Activated naive CD4-positive, alpha-beta T cell treated with anti-CD3 and anti-CD28 coated beads, Interleukin-2, amount 10 ng/mL, durations not matched to agents 7 days and 5 days (primary cell): ENCODE results near the gene PFKL.
A peak's percentile ranks its signal among the peaks of the same experiment; 100 is the strongest.
"Not testable (repeated sequence)": the region's sequence is repeated elsewhere in the genome, so short reads cannot be mapped to it uniquely, and the experiment has no call there.

ENCODE experiments used
- CTCF ChIA-PET: fragments of 350-600 bp; sonication (Branson Sonifier 250); formaldehyde crosslinking; loops from one replicate; lab custom pipeline; 2021; ENCODE audit warnings: antibody characterized with exemption; lab: Charles Lee
- DNase-seq: peaks from one replicate; pipeline ENCODE4 v3.0.0-alpha.2; 2020
- H3K27ac Mint-ChIP-seq: one replicate; pipeline ENCODE4 v1.8.0; 2021; ENCODE audit warnings: mild to moderate bottlenecking, moderate library complexity, mixed read lengths
- H3K27me3 Mint-ChIP-seq: one replicate; pipeline ENCODE4 v1.8.0; 2021; ENCODE audit warnings: mild to moderate bottlenecking, mixed read lengths
- H3K36me3 Mint-ChIP-seq: one replicate; pipeline ENCODE4 v1.8.0; 2021; ENCODE audit warnings: mixed read lengths
- H3K4me1 Mint-ChIP-seq: one replicate; pipeline ENCODE4 v1.8.0; 2021; ENCODE audit warnings: mixed read lengths
- H3K4me3 Mint-ChIP-seq: one replicate; pipeline ENCODE4 v1.8.0; 2021; ENCODE audit warnings: mild to moderate bottlenecking, moderate library complexity, mixed read lengths
- H3K9me3 Mint-ChIP-seq: one replicate; pipeline ENCODE4 v1.8.0; 2021; ENCODE audit warnings: mixed read lengths

The PFKL gene

DNA sequence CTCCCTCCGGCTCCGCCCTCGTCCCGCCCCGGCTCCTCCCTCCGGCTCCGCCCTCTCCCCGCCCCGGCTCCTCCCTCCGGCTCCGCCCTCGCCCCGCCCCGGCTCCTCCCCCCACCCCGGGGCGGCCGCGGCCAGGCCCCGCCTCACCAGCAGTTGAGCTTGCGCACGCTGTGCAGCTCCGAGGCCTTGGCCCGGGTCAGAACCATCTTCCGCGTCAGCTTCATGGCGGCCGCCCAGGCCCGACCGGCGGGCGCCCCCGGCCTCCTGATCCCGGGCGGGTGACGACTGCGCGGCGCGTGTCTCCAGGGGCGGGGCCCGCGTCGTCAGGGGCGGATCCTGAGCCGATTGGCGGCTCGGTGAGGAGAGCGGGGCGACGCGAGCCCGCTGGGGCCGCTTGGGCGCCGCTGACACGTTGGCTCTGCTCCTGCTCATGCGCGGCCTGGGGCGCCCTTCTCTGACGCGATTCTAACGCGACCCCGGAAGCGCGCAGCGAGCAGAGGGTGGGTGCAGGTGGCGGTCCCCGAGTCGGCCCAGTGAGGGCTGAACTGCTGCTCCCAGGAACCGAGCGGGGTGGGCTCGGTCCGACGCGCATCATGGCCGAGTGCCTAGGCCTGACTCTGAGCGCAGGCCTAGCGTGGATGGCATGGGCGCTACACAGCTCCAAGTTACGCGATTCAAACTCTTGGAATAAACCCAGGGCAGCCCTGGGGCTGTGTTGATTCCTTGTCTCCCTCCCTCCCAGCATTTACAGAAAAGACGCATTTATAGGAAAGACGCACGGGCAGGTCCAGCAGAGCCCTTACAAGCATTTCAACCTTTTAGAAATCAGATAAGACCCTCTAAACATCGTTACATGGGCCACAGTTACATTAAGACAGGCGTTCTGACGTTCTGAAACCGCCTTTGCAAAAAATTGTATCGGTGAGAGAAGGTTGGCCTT, 39.4 kb downstream of the PFKL start, which contains the start of gene CFAP410:
CFAP410 (minus strand) TSS at position 420 of the 940 bp plus-strand sequence; CDS start at position 224, 196 bp downstream.
- DNase-seq: peak; percentile 95
- Mint-ChIP-seq H3K9me3 (no peaks in the 10 kb centered on the region), H3K4me1 (peaks cover 27% of the 10 kb centered on the region), H3K27ac (peak within 1 kb of the TSS; percentile 98), H3K36me3 (no peaks in the 10 kb centered on the region), H3K27me3 (peaks cover 11% of the 10 kb centered on the region), H3K4me3 (peak within 1 kb of the TSS; percentile 97)
- CTCF ChIA-PET: no interaction called here

DNA sequence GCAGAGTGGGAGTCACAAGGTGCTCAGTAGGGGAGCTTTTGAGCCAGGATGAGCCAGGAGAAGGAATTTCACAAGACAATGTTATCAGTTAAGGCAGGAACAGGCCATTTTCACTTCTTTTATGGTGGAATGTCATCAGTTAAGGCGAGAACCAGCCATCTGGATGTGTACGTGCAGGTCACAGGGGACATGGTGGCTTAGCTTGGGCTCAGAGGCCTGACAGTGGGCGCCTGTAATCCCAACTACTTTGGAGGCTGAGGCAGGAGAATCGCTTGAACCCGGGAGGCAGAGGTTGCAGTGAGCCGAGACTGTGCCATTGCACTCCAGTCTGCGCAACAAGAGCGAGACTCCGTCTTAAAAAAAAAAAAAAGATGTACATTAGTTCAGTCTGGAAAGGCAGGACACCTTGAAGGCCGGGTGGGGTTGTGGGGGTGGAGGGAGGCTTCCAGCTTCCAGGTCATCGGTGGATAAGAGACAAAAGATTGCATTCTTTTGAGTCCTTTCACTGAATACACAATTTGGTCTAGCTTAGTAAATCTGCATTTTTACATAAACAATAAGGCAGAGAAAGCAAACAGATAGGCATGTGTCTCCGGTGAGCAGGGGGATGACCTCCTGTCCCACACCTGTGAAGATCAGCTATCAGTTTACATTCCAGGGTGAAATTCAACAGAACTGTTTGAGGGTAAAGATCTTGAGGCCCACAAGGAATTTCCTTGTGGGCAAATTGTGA, 42.0 kb downstream of the PFKL start:
- Mint-ChIP-seq H3K4me1 (peaks cover 27% of the 10 kb centered on the region), H3K27ac (peak overlapping the region; percentile 52), H3K27me3 (peaks cover 37% of the 10 kb centered on the region)
- H3K9me3 Mint-ChIP-seq, DNase-seq, H3K4me3 Mint-ChIP-seq, H3K36me3 Mint-ChIP-seq: not testable (repeated sequence)
- CTCF ChIA-PET: interaction anchor here (0.8 to 1.2 kb wide), 2 partner anchors 11 to 169 kb away, joined by 3 read pairs; partner anchors contain the start of gene TRPM2

DNA sequence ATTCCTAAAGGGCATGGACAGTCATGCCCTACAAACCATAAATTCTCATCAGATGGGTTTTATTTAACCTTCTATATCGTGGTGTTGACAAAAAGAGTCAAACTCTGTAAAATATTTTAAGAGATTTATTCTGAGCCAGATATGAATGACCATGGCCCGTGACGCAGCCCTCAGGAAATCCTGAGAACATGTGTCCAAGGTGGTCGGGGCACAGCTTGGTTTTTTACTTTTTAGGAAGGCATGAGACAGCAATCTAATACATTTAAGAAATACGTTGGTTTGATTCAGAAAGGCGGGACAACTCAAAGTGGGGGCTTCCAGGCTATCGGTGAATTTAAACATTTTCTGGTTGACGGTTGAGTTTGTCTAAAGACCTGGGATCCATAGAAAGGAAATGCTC, 43.1 kb downstream of the PFKL start:
- CTCF ChIA-PET: interaction anchor here (0.8 kb wide), 1 partner anchor 167 kb away, joined by 3 read pairs; no protein-coding TSS in a partner anchor
- Mint-ChIP-seq H3K4me1 (peaks cover 22% of the 10 kb centered on the region), H3K27me3 (peaks cover 47% of the 10 kb centered on the region)
- H3K9me3 Mint-ChIP-seq, H3K27ac Mint-ChIP-seq, DNase-seq, H3K4me3 Mint-ChIP-seq, H3K36me3 Mint-ChIP-seq: not testable (repeated sequence)

DNA sequence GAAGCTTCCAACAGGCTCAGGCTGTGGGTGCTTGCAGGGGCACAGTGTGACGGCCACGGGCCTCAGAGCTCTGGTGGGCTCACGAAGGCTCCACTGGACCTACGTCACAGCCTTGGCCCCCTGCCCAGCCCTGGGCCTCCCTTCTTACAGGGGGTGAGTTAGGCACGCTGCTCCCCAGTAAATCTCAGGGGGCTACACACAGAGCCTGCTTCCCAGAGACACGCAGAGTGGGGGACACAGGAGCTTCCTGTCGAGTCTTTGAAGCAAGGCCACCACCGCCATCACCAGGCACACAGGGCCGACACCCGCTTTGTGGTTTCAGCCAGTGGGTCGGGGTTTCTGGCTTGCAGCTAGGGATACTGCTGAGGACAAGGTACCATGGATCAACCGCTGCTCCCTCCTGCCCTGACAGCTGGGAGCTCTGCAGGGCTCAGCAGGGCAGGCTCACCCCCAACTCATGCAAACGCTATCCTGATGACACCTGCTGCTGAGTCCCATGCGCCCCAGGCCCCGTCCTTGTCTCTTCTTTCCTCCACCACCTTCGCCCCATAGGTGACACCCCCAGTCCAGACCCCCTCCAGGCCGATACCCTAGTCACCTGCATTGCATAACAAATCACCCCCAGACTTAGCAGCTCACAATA, 44.8 kb downstream of the PFKL start:
- peaks cover 14% of the 10 kb centered on the region for H3K4me1 Mint-ChIP-seq
- CTCF ChIA-PET: interaction anchor here (0.6 kb wide), 1 partner anchor 59 kb away, joined by 4 read pairs; no protein-coding TSS in a partner anchor
- H3K9me3 Mint-ChIP-seq: no peaks in the 10 kb centered on the region
- H3K4me3 Mint-ChIP-seq: no peak overlapping the region
- no peak for DNase-seq
- H3K27me3 Mint-ChIP-seq: peaks cover 63% of the 10 kb centered on the region
- H3K36me3 Mint-ChIP-seq: no peaks in the 10 kb centered on the region
- no peak overlapping the region for H3K27ac Mint-ChIP-seq

DNA sequence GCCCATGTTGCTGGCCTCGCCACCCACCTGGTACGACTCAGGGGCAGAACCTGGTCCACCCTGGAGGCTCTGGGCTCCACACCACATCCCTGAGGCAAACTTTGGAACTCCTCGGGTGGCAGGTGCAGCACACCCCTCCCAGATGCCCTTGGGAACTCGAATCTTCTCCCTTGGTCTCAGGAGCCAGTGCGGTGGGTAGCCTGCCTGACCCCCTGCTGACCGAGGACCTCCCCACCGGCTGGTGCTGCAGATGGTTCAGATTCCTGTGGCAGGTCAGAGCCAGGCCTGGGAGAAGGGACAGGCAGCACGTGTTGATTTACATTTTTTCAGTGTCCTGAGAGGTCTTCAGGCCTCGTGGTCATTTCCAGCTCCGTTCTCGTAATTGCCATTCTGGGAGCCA, 45.6 kb downstream of the PFKL start:
- Mint-ChIP-seq H3K4me3 (no peak overlapping the region), H3K27ac (no peak overlapping the region), H3K27me3 (peaks cover 72% of the 10 kb centered on the region), H3K36me3 (no peaks in the 10 kb centered on the region), H3K9me3 (no peaks in the 10 kb centered on the region), H3K4me1 (peaks cover 5% of the 10 kb centered on the region)
- CTCF ChIA-PET: no interaction called here
- DNase-seq: no peak

DNA sequence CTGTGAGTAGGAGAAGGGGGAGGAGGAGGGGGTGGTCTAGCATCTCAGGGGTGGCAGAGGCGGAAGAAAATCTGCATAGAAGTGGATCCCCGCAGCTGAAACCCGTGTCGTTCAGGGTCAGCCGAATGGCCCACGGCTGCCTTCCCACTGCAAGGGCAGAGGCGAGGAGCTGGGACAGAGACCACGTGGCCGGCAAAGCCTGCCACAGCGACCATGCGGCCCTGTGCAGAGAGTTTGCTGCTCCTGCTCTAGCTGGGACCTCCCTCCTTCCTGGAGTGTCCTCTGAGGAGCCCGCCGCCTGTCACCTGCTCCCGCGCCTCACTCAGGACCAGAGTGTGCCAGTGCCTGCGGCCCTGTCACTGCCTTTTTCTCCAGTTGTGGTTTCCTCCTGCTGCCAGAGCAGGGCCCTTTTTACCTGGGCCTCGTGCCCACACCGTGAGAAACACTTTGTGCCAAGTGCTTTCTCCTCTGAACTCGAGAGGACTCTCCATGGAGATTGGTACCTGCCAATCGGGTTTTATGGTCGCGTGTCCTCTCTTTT, 48.1 kb downstream of the PFKL start:
- Mint-ChIP-seq H3K27ac (no peak overlapping the region), H3K4me1 (peaks cover 16% of the 10 kb centered on the region), H3K36me3 (peaks cover 2% of the 10 kb centered on the region), H3K9me3 (no peaks in the 10 kb centered on the region), H3K27me3 (peaks cover 94% of the 10 kb centered on the region), H3K4me3 (no peak overlapping the region)
- DNase-seq: no peak
- CTCF ChIA-PET: no interaction called here

DNA sequence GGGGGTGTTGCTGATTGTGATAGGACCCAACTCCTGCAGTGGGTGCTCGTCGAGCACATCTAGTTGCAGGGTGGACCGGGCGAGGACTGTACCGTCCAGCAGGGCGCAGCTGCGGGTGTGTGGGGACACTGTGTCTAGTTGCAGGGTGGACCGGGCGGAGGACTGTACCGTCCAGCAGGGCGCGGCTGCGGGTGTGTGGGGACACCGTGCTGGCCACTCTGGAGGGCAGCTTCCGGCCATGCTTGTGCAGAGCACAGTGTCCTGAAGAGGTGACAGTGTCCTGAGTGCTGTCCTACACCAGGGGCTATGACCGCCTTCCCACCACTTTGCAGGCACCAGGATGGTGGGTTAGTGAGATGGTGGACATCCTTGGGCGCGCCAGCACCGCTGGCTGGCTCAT, 49.0 kb downstream of the PFKL start:
- peaks cover 5% of the 10 kb centered on the region for H3K36me3 Mint-ChIP-seq

DNA sequence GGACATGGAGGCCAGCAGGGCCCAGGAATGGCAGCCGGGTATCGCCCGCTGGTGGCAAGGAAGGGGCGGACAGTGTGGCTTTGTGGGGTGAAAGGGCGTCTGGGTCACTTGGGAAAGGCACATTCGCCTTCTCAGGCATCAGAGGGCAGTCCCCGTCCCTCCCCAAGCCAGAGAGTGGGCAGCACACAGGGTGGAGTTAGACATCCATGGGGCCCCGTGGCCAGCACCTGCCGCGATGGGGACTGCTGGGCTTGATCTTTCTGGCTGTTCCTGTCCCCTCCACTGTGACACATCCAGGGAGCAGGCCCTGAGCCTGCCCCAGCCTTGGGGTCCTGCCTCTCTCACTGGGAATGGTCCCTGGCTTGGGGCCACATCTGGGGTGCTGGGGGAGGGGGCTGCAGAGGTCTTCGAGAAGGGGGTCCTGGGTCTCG, 49.6 kb downstream of the PFKL start:
- Mint-ChIP-seq H3K27me3 (peaks cover 82% of the 10 kb centered on the region), H3K4me1 (peaks cover 31% of the 10 kb centered on the region), H3K4me3 (no peak overlapping the region), H3K36me3 (peaks cover 8% of the 10 kb centered on the region), H3K27ac (no peak overlapping the region), H3K9me3 (no peaks in the 10 kb centered on the region)
- DNase-seq: no peak
- CTCF ChIA-PET: no interaction called here

More for the DNA sequence above, 49.0 kb downstream of the PFKL start:
- no peak for DNase-seq
- H3K4me3 Mint-ChIP-seq: no peak overlapping the region
- H3K27me3 Mint-ChIP-seq: peaks cover 86% of the 10 kb centered on the region
- no peak overlapping the region for H3K27ac Mint-ChIP-seq
- CTCF ChIA-PET: no interaction called here
- no peaks in the 10 kb centered on the region for H3K9me3 Mint-ChIP-seq
- H3K4me1 Mint-ChIP-seq: peaks cover 25% of the 10 kb centered on the region

DNA sequence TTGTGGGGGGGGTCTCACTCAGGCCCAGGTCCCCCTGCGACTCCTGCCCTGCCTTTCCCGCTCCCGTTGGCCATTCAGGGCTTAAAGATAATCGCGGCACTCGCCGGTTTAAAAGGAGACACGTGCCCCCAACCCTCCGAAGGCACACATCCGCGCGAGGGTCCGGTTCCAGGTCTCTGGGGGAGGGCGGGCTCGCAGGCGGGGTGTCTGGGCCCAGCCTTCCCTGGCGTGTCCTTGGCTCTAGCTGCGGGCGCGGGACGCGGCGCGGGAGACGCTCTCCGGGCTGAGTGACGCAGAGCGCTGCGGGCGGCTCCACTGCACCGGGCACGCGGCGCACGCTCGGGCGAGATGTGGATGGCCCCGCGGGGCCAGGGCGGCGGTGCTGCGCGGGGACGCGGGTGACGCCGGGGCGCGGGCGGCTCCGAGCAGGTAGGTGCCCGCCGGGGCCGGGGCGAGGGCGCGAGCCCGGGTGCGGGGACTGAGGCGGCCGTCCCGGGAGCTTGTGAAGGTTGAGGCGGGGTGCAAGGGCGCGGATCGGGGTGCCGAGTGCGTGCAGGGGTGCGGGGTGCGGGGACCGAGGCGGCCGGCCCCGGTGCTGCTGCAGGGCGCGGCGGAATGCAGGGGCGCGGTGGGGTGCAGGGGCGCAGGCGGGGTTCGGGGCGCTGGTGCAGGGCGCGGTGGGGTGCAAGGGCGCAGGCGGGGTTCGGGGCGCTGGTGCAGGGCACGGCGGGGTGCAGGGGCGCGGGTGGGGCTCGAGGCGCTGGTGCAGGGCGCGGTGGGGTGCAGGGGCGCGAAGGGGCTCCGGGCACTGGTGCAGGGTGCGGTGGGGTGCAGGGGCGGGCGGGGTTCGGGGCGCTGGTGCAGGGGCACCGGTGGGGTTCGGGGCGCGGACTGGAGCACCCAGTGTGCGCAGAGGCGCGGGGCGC, 50.3 kb downstream of the PFKL start:
- Mint-ChIP-seq H3K27ac (no peak overlapping the region), H3K4me3 (no peak overlapping the region), H3K36me3 (peaks cover 12% of the 10 kb centered on the region), H3K9me3 (no peaks in the 10 kb centered on the region), H3K4me1 (peaks cover 38% of the 10 kb centered on the region), H3K27me3 (peaks cover 75% of the 10 kb centered on the region)
- DNase-seq: no peak
- CTCF ChIA-PET: no interaction called here

DNA sequence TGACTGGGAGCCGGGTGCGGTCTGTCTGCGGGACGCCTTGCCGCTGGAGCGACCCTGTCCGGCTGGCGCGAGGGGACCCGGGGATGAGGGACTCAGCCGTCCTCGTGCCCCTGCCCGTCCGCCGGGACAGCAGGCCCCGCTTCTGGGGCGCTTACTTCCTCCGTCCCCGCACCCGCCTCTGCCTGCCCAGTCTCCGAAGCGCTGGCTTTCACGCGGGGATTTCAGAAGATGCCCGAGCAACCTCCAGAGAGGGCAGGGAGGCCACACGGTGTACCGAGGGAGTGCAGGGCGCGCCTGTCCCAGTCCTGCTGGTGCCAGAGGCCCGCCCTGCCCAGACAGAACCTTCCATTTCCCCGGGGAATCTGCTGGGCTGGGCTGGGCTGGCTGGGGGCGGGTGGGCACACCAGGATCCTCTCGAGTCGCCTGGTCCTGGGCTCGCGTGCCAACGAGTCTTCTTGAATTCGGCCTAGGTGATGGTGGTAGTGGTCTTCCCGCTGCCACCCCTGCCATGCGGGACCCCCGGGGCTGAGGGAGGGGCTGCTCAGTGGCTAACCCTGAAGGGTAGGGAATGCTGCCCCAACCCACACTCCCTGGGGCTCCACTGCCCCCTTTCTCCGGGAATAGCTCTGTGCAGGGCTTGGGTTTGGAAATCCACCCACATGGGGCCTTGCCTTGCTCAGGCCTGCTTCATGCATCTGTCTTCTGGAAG, 51.1 kb downstream of the PFKL start:
- Mint-ChIP-seq H3K27ac (no peak overlapping the region), H3K27me3 (peaks cover 67% of the 10 kb centered on the region), H3K9me3 (no peaks in the 10 kb centered on the region), H3K4me3 (no peak overlapping the region), H3K36me3 (peaks cover 19% of the 10 kb centered on the region), H3K4me1 (peaks cover 45% of the 10 kb centered on the region)
- no peak for DNase-seq
- CTCF ChIA-PET: no interaction called here

DNA sequence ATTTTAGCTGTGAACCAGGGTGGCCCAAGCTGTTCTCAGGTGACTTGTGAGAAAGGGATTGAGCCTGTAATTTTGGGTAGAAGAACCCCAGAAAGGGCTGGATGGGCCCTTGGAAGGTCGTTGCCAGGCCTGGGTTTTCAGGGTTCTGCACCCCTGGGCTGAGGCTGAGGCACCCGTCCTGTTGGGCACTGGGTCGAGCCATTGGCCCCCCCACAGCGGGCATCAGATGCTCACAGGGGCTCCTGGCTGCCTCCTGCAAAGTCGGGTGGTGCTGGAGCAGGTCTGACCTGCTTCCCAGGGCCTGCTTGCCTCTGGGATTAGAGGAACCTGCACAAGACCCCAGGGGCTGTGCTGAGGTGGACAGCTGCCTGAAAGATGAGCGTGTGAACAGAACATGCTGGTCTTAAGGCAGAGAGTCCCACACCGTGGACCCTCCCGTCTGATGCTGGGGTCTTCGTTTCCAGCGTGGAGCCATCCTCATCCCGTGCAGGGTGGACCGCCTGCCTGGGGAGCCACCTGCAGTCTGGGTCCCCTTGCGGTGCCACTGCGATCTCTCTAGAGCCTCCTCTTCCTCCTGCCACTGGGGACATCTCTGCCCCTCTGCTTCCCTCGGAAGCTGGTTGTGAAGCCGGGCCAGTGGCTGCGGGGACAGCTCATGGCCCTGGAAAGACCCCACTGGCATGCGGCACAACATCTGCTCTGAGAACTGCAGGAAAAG, 51.8 kb downstream of the PFKL start:
- CTCF ChIA-PET: interaction anchor here (1.7 kb wide), 1 partner anchor 128 kb away, joined by 4 read pairs; no protein-coding TSS in a partner anchor
- peaks cover 52% of the 10 kb centered on the region for H3K4me1 Mint-ChIP-seq

More for the DNA sequence above, 51.8 kb downstream of the PFKL start:
- H3K4me3 Mint-ChIP-seq: no peak overlapping the region
- peaks cover 26% of the 10 kb centered on the region for H3K36me3 Mint-ChIP-seq
- no peak for DNase-seq
- no peaks in the 10 kb centered on the region for H3K9me3 Mint-ChIP-seq
- H3K27me3 Mint-ChIP-seq: peaks cover 60% of the 10 kb centered on the region
- H3K27ac Mint-ChIP-seq: no peak overlapping the region
